GM10266 (cell line): ENCODE data around the gene SERINC5.

Experiments used
- DNase-seq: peaks from one replicate; pipeline ENCODE4 v3.0.0; 2012; ENCODE audit errors: extremely low spot score
- CTCF ChIP-seq: IDR thresholded peaks from 2 replicates; pipeline ENCODE4 v1.5.1; 2012; ENCODE audit warnings: mild to moderate bottlenecking, low read depth; ENCODE audit not compliant: control insufficient read depth, insufficient read depth; ENCODE audit errors: missing control alignments

The SERINC5 gene

GRCh38 chr5:80094236-80094738, 161.6 kb downstream of the SERINC5 start:
- TF ChIP-seq CTCF = no peak
- no peak for DNase-seq

- no peak for DNase-seq
- no peak for TF ChIP-seq CTCF
These were observed 162.1 kb downstream of the SERINC5 start for GRCh38 chr5:80093796-80094195.

GRCh38 chr5:80092486-80093107, 163.3 kb downstream of the SERINC5 start:
- DNase-seq = no peak

GRCh38 chr5:80091792-80092192, 164.1 kb downstream of the SERINC5 start:
- peak; percentile 60 for DNase-seq
- peak; percentile 50 for TF ChIP-seq CTCF

More at GRCh38 chr5:80092486-80093107, 163.3 kb downstream of the SERINC5 start:
- no peak for TF ChIP-seq CTCF

- no peak for TF ChIP-seq CTCF
These were observed 165.0 kb downstream of the SERINC5 start for GRCh38 chr5:80090884-80091166.

GRCh38 chr5:80083101-80083890, 172.6 kb downstream of the SERINC5 start:
- DNase-seq = peak; percentile 74
- peak; percentile 68 for TF ChIP-seq CTCF

More at GRCh38 chr5:80090884-80091166, 165.0 kb downstream of the SERINC5 start:
- no peak for DNase-seq

- peak; percentile 67 for DNase-seq
These were observed 173.1 kb downstream of the SERINC5 start for GRCh38 chr5:80082731-80083100.

More at GRCh38 chr5:80082731-80083100, 173.1 kb downstream of the SERINC5 start:
- peak; percentile 56 for TF ChIP-seq CTCF
